Fibroblast of mammary gland (primary cell): ENCODE data around the gene HACD3.

Experiments
- DNase-seq: peaks from one replicate; pipeline ENCODE4 v3.0.0-alpha.2; 2010; ENCODE audit warnings: low read depth
- H3K4me3 ChIP-seq: 2 replicates; pipeline ENCODE4 v1.5.1; 2011; ENCODE audit warnings: low read depth, mild to moderate bottlenecking, low read length, moderate library complexity; ENCODE audit not compliant: control insufficient read depth
- CTCF ChIP-seq: conservative IDR thresholded peaks from 2 replicates; pipeline ENCODE4 v1.5.1; 2011; ENCODE audit warnings: low read depth, low read length, inconsistent platforms; ENCODE audit not compliant: control insufficient read depth, insufficient read depth

Gene HACD3

DNA sequence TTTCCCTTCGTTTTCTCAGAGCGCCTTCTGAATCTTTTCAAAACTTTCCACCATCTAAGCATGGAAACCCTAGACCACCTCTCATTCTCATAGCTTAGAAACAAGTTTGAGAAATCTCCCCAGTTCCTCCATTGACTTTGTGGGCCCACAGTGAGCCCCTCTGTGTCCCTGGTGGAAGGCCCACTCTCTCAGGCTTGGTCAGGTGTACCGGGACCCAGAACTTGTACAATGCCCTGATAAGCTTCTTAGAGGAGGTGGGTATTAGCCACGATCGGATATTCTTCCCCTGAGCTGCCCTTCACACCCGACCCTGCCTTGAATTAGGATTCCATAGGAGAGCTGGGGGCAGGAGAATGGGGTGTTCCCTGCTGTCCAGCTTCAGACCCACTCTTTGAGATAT, 91.4 kb downstream of the HACD3 start, which contains the start of gene SLC24A1:
SLC24A1 (plus strand) TSS at position 301 of the 400 bp plus-strand sequence. CDS start 2,143 bp downstream, outside the sequence.
- TF ChIP-seq CTCF: no peak
- DNase-seq: no peak
- no peak within 1 kb of the TSS for H3K4me3 ChIP-seq

DNA sequence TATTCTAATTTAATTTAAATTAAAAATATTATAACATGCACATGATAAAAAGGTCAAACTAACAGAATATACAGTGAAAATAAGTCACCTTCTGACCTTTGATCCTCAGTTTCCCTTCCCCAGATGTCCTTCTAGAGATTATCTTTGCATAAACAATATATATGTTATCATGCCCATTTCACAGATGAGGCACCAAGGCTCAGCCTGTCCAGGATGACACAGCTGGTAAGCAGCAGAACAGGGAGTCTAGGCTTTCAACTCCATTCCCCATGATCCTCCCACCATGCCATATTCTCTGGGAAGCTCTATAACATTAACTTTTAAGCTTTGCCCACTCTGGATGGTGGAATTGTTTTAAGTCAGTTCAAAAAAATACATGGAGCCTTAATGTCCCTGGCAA, 92.8 kb downstream of the HACD3 start:
- no peak for TF ChIP-seq CTCF
- H3K4me3 ChIP-seq: no peak overlapping the region
- DNase-seq: no peak

DNA sequence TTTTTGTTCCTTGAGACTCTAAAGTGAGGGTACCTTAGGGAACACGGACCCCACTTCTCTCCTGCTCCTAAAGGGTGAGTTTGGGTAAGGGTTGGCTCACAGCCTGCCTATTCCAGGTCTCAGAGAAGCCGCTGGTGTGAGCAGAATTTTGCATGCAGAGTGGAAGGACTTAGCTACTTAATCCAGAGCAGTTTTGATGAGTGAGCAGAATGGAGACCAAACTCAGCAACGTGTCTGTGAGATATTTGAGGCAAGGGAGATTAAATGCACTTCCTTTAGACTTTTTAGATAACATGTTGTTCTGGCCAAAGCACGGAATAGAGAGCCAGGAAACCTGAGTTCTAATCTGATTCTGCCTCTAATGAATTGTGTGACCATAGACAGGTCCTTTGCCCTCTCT, 96.6 kb downstream of the HACD3 start:
- TF ChIP-seq CTCF: no peak
- no peak overlapping the region for H3K4me3 ChIP-seq
- no peak for DNase-seq
